Measurements from ENCODE around the gene NFATC1. TPM values are rescaled to one million over a fixed set of nuclear protein-coding genes. Genes with fewer than 3 reads are reported as not detected.
A peak's percentile ranks its signal among the peaks of the same experiment; 100 is the strongest.

NFATC1 gene
- total RNA-seq, 2 donors from 2014 or later: 27.6 to 40.8 TPM

DNA sequence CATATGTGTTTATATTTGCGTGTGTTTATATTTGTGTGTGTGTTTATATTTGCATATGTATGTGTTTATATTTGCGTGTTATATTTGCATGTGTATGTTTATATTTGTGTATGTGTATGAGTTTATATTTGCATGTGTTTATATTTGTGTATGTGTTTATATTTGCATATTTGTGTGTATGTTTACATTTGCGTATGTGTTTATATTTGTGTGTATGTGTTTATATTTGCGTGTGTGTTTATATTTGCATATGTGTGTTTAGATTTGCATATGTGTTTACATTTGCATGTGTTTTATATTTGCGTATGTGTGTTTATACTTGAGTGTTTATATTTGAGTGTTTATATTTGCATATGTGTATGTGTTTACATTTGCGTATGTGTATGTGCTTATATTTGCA is 168.2 kb downstream of the NFATC1 start:
- no peak for ATAC-seq (ENCODE audit: insufficient number of reproducible peaks, low FRiP score, low read depth)
- no peak overlapping the region for H3K4me3 ChIP-seq

GRCh38 chr18:79564441-79564840 is 168.7 kb downstream of the NFATC1 start:
- no peaks in the 10 kb centered on the region for H3K36me3 ChIP-seq
- peaks cover 12 to 27% of the 10 kb centered on the region in 2 donors for H3K4me1 ChIP-seq (ENCODE audit: control insufficient read depth in 1 of 2, low read depth in 2 of 2)
- no peaks in the 10 kb centered on the region for H3K9me3 ChIP-seq
- TF ChIP-seq CTCF (IDR thresholded peaks at IDR 0.05): no peak
- no peaks in the 10 kb centered on the region for H3K27me3 ChIP-seq (replicated peaks; ENCODE audit: insufficient read depth)
- DNase-seq (ENCODE audit: low spot score) (no peak), ATAC-seq (ENCODE audit: insufficient number of reproducible peaks, low FRiP score, low read depth) (no peak)
- H3K4me3 ChIP-seq: no peak overlapping the region
- no peak overlapping the region for H3K27ac ChIP-seq

More for the DNA sequence above, 168.2 kb downstream of the NFATC1 start:
- Histone ChIP-seq H3K9me3 (no peaks in the 10 kb centered on the region), H3K27ac (no peak overlapping the region), H3K27me3 (replicated peaks; ENCODE audit: insufficient read depth) (no peaks in the 10 kb centered on the region), H3K36me3 (no peaks in the 10 kb centered on the region), H3K4me1 (ENCODE audit: control insufficient read depth in 1 of 2, low read depth in 2 of 2) (peaks cover 12 to 27% of the 10 kb centered on the region in 2 donors)
- no peak for TF ChIP-seq CTCF (IDR thresholded peaks at IDR 0.05)
- no peak for DNase-seq (ENCODE audit: low spot score)

- Histone ChIP-seq H3K27me3 (replicated peaks; ENCODE audit: insufficient read depth) (no peaks in the 10 kb centered on the region), H3K27ac (peak overlapping the region; percentile 58 to 71), H3K9me3 (no peaks in the 10 kb centered on the region), H3K4me1 (ENCODE audit: control insufficient read depth in 1 of 2, low read depth in 2 of 2) (peaks cover 12 to 27% of the 10 kb centered on the region in 2 donors), H3K4me3 (no peak overlapping the region), H3K36me3 (no peaks in the 10 kb centered on the region)
- ATAC-seq (ENCODE audit: insufficient number of reproducible peaks, low FRiP score, low read depth) (no peak), DNase-seq (ENCODE audit: low spot score) (no peak)
- no peak for TF ChIP-seq CTCF (IDR thresholded peaks at IDR 0.05)
Measured at GRCh38 chr18:79566771-79567431, 171.2 kb downstream of the NFATC1 start.

- H3K27me3 ChIP-seq (replicated peaks; ENCODE audit: insufficient read depth): no peaks in the 10 kb centered on the region
- H3K4me3 ChIP-seq: peak overlapping the region; percentile 52
- peaks cover 12 to 27% of the 10 kb centered on the region in 2 donors for H3K4me1 ChIP-seq (ENCODE audit: control insufficient read depth in 1 of 2, low read depth in 2 of 2)
- ATAC-seq (ENCODE audit: insufficient number of reproducible peaks, low FRiP score, low read depth) (peak; percentile 46), DNase-seq (ENCODE audit: low spot score) (peak; percentile 28)
- peaks cover 4% of the 10 kb centered on the region for H3K9me3 ChIP-seq
- H3K27ac ChIP-seq: peak overlapping the region; percentile 58 to 71
- H3K36me3 ChIP-seq: no peaks in the 10 kb centered on the region
- no peak for TF ChIP-seq CTCF (IDR thresholded peaks at IDR 0.05)
Measured at GRCh38 chr18:79567481-79568147, 171.9 kb downstream of the NFATC1 start.

- DNase-seq (ENCODE audit: low spot score) (no peak), ATAC-seq (ENCODE audit: insufficient number of reproducible peaks, low FRiP score, low read depth) (no peak)
- H3K36me3 ChIP-seq: no peaks in the 10 kb centered on the region
- H3K27ac ChIP-seq: no peak overlapping the region
- H3K27me3 ChIP-seq (replicated peaks; ENCODE audit: insufficient read depth): no peaks in the 10 kb centered on the region
- peaks cover 13% of the 10 kb centered on the region for H3K9me3 ChIP-seq
- no peak overlapping the region for H3K4me3 ChIP-seq
- TF ChIP-seq CTCF (IDR thresholded peaks at IDR 0.05): no peak
- peaks cover 12 to 27% of the 10 kb centered on the region in 2 donors for H3K4me1 ChIP-seq (ENCODE audit: control insufficient read depth in 1 of 2, low read depth in 2 of 2)
Measured at GRCh38 chr18:79568543-79569205, 172.9 kb downstream of the NFATC1 start.
